Measurements from ENCODE around the gene NDUFB8. TPM values are rescaled to one million over a fixed set of nuclear protein-coding genes. Genes with fewer than 3 reads are reported as not detected.

Gene NDUFB8
- total RNA-seq, 1 donor from 2014 or later: 195 TPM

- peak within 1 kb of the TSS; percentile 50 for H3K27ac Mint-ChIP-seq
- H3K27me3 Mint-ChIP-seq: no peaks in the 10 kb centered on the region
Measured at GRCh38 chr10:100535715-100536353, 6.2 kb upstream of the NDUFB8 start, which contains the start of gene HIF1AN. TSS of gene HIF1AN (plus strand) at chr10:100535943. CDS start at chr10:100535959, 16 bp downstream.

GRCh38 chr10:100535338-100535714 lies 5.7 kb upstream of the NDUFB8 start:
- no peak for DNase-seq (ENCODE audit: extremely low spot score, unreplicated experiment)
- no peaks in the 10 kb centered on the region for H3K27me3 Mint-ChIP-seq
- H3K9me3 Mint-ChIP-seq: no peaks in the 10 kb centered on the region
- no peak for TF ChIP-seq CTCF (conservative IDR thresholded peaks at IDR 0.05)
- H3K27ac Mint-ChIP-seq: no peak overlapping the region
- peaks cover under 1% of the 10 kb centered on the region for H3K36me3 Mint-ChIP-seq
- H3K4me1 Mint-ChIP-seq (ENCODE audit: unreplicated experiment): peaks cover 19% of the 10 kb centered on the region
- no peak overlapping the region for H3K4me3 Mint-ChIP-seq

More at GRCh38 chr10:100535715-100536353, 6.2 kb upstream of the NDUFB8 start, which contains the start of gene HIF1AN:
- TF ChIP-seq CTCF (conservative IDR thresholded peaks at IDR 0.05): peak; percentile 91
- H3K4me1 Mint-ChIP-seq (ENCODE audit: unreplicated experiment): peaks cover 18% of the 10 kb centered on the region
- no peak within 1 kb of the TSS for H3K4me3 Mint-ChIP-seq
- H3K9me3 Mint-ChIP-seq: no peaks in the 10 kb centered on the region
- DNase-seq (ENCODE audit: extremely low spot score, unreplicated experiment): peak; percentile 89
- H3K36me3 Mint-ChIP-seq: peaks cover 5% of the 10 kb centered on the region

GRCh38 chr10:100534726-100535125 lies 5.1 kb upstream of the NDUFB8 start:
- no peak overlapping the region for H3K4me3 Mint-ChIP-seq
- H3K27ac Mint-ChIP-seq: no peak overlapping the region
- no peak for TF ChIP-seq CTCF (conservative IDR thresholded peaks at IDR 0.05)
- peaks cover 25% of the 10 kb centered on the region for H3K4me1 Mint-ChIP-seq (ENCODE audit: unreplicated experiment)
- H3K27me3 Mint-ChIP-seq: no peaks in the 10 kb centered on the region
- DNase-seq (ENCODE audit: extremely low spot score, unreplicated experiment): no peak
- H3K9me3 Mint-ChIP-seq: no peaks in the 10 kb centered on the region
- no peaks in the 10 kb centered on the region for H3K36me3 Mint-ChIP-seq

GRCh38 chr10:100531761-100532160 lies 2.1 kb upstream of the NDUFB8 start:
- Mint-ChIP-seq H3K36me3 (peaks cover 2% of the 10 kb centered on the region), H3K4me1 (ENCODE audit: unreplicated experiment) (peaks cover 19% of the 10 kb centered on the region), H3K27me3 (no peaks in the 10 kb centered on the region), H3K4me3 (no peak overlapping the region), H3K9me3 (no peaks in the 10 kb centered on the region), H3K27ac (no peak overlapping the region)
- no peak for TF ChIP-seq CTCF (conservative IDR thresholded peaks at IDR 0.05)
- no peak for DNase-seq (ENCODE audit: extremely low spot score, unreplicated experiment)

- Mint-ChIP-seq H3K36me3 (peaks cover 14% of the 10 kb centered on the region), H3K27ac (peak overlapping the region; percentile 85), H3K9me3 (no peaks in the 10 kb centered on the region), H3K4me3 (peak overlapping the region; percentile 100), H3K4me1 (ENCODE audit: unreplicated experiment) (peaks cover 14% of the 10 kb centered on the region), H3K27me3 (no peaks in the 10 kb centered on the region)
- DNase-seq (ENCODE audit: extremely low spot score, unreplicated experiment): no peak
- TF ChIP-seq CTCF (conservative IDR thresholded peaks at IDR 0.05): no peak
Measured at GRCh38 chr10:100528921-100529474, 673 bp downstream of the NDUFB8 start.

All from type B pancreatic cell (in vitro differentiated cells).